ENCODE data around the gene C1QTNF4. TPM values are rescaled to one million over a fixed set of nuclear protein-coding genes. Genes with fewer than 3 reads are reported as not detected.

Gene C1QTNF4
- polyA plus RNA-seq, 3 donors, result 0.84 TPM; not detected in 2

GRCh38 chr11:47609675-47610074 lies 15.5 kb upstream of the C1QTNF4 start:
- intact Hi-C loops (cut with micrococcal nuclease), result loop anchor here in 1 of 2 donors (10.0 kb wide), 1 partner anchor 305 kb away; no protein-coding TSS in a partner anchor
- H3K4me1 ChIP-seq (ENCODE audit: control insufficient read depth in 1 of 2, insufficient read depth in 2 of 2, low read length in 2 of 2), result peaks cover 12% of the 10 kb centered on the region in 2 donors
- TF ChIP-seq CTCF (IDR thresholded peaks at IDR 0.05), result no peak
- peaks cover 0 to 18% of the 10 kb centered on the region in 2 donors for H3K36me3 ChIP-seq (replicated peaks in 1 of 2; ENCODE audit: control insufficient read depth in 1 of 2, insufficient read depth in 2 of 2, low read length in 2 of 2)
- no peak overlapping the region for H3K4me3 Mint-ChIP-seq
- peaks cover 15% of the 10 kb centered on the region for H3K4me1 Mint-ChIP-seq
- no peak overlapping the region for H3K4me3 ChIP-seq (replicated peaks in 1 of 3; ENCODE audit: low read depth in 2 of 3, low read length in 3 of 3)
- H3K27ac ChIP-seq (ENCODE audit: low read depth in 1 of 2, low read length in 2 of 2), result no peak overlapping the region
- H3K27me3 ChIP-seq (ENCODE audit: control insufficient read depth in 2 of 2, insufficient read depth in 2 of 2, low read length in 2 of 2), result no peaks in the 10 kb centered on the region
- H3K36me3 Mint-ChIP-seq, result peaks cover 10 to 35% of the 10 kb centered on the region in 2 donors
- H2AFZ ChIP-seq (ENCODE audit: insufficient read depth, low read depth, low read length, poor library complexity, severe bottlenecking), result no peak overlapping the region
- H3K9ac ChIP-seq (ENCODE audit: insufficient read depth, low read length, poor library complexity, severe bottlenecking), result no peak overlapping the region
- no peaks in the 10 kb centered on the region for H4K20me1 ChIP-seq (ENCODE audit: insufficient read depth, low read length)
- no peak overlapping the region for H3K27ac Mint-ChIP-seq
- H3K9me3 ChIP-seq (replicated peaks in 1 of 2; ENCODE audit: control insufficient read depth in 1 of 2, insufficient read depth in 1 of 2, low read length in 2 of 2), result no peaks in the 10 kb centered on the region
- no peak for DNase-seq
- no peaks in the 10 kb centered on the region for H3K79me2 ChIP-seq (ENCODE audit: insufficient read depth, low read length)
- H3K27me3 Mint-ChIP-seq (ENCODE audit: low read depth in 3 of 3), result peaks cover 0 to 4% (median 2%) of the 10 kb centered on the region in 3 donors
- H3K4me2 ChIP-seq (replicated peaks; ENCODE audit: extremely low read depth, low read length, poor library complexity, severe bottlenecking), result no peak overlapping the region
- H3K9me3 Mint-ChIP-seq, result no peaks in the 10 kb centered on the region
- 81% methylated on average over 3 of the region's 3 CpGs for WGBS (ENCODE audit: insufficient coverage)

- H3K36me3 Mint-ChIP-seq, result peaks cover 7 to 29% of the 10 kb centered on the region in 2 donors
- H3K9me3 ChIP-seq (replicated peaks in 1 of 2; ENCODE audit: control insufficient read depth in 1 of 2, insufficient read depth in 1 of 2, low read length in 2 of 2), result no peaks in the 10 kb centered on the region
- intact Hi-C loops (cut with micrococcal nuclease), result no loop called here
These were observed 13.2 kb upstream of the C1QTNF4 start for GRCh38 chr11:47607380-47607779.

More at GRCh38 chr11:47607380-47607779, 13.2 kb upstream of the C1QTNF4 start:
- Histone ChIP-seq H3K27me3 (ENCODE audit: control insufficient read depth in 2 of 2, insufficient read depth in 2 of 2, low read length in 2 of 2) (no peaks in the 10 kb centered on the region), H4K20me1 (ENCODE audit: insufficient read depth, low read length) (no peaks in the 10 kb centered on the region), H3K4me3 (replicated peaks in 1 of 3; ENCODE audit: low read depth in 2 of 3, low read length in 3 of 3) (no peak overlapping the region), H2AFZ (ENCODE audit: insufficient read depth, low read depth, low read length, poor library complexity, severe bottlenecking) (no peak overlapping the region), H3K79me2 (ENCODE audit: insufficient read depth, low read length) (no peaks in the 10 kb centered on the region), H3K4me1 (ENCODE audit: control insufficient read depth in 1 of 2, insufficient read depth in 2 of 2, low read length in 2 of 2) (peaks cover 12% of the 10 kb centered on the region in 2 donors), H3K9ac (ENCODE audit: insufficient read depth, low read length, poor library complexity, severe bottlenecking) (no peak overlapping the region), H3K36me3 (replicated peaks in 1 of 2; ENCODE audit: control insufficient read depth in 1 of 2, insufficient read depth in 2 of 2, low read length in 2 of 2) (peaks cover 0 to 18% of the 10 kb centered on the region in 2 donors), H3K4me2 (replicated peaks; ENCODE audit: extremely low read depth, low read length, poor library complexity, severe bottlenecking) (no peak overlapping the region), H3K27ac (ENCODE audit: low read depth in 1 of 2, low read length in 2 of 2) (no peak overlapping the region)
- Mint-ChIP-seq H3K4me3 (no peak overlapping the region), H3K27me3 (ENCODE audit: low read depth in 3 of 3) (peaks cover 0 to 4% (median 2%) of the 10 kb centered on the region in 3 donors), H3K4me1 (peaks cover 15% of the 10 kb centered on the region), H3K9me3 (no peaks in the 10 kb centered on the region), H3K27ac (no peak overlapping the region)
- WGBS (ENCODE audit: insufficient coverage), result 85% methylated on average over 5 of the region's 7 CpGs
- TF ChIP-seq CTCF (IDR thresholded peaks at IDR 0.05), result no peak
- DNase-seq, result no peak

All from CD14-positive monocyte (primary cell).